HepG2 (cell line): Measurements from ENCODE around the gene CMIP. TPM values are rescaled to one million over a fixed set of nuclear protein-coding genes. Genes with fewer than 3 reads are reported as not detected.

ENCODE experiments used
- AHR ChIP-seq: IDR thresholded peaks from 2 replicates; pipeline ENCODE4 v1.6.1; 2018; ENCODE audit warnings: missing genetic modification reagents, missing compliant biosample characterization
- CEBPB ChIP-seq: IDR thresholded peaks from 2 replicates; pipeline ENCODE4 v1.6.1; 2011; ENCODE audit warnings: low read depth, low read length, improper control_type of control experiment, borderline replicate concordance
- EHMT2 ChIP-seq: fragments of 200-600 bp; sonication (generic); IDR thresholded peaks from 2 replicates; pipeline ENCODE4 v1.7.0; 2017; ENCODE audit warnings: antibody characterized with exemption, low read depth, low read length, borderline replicate concordance
- FOXA3 ChIP-seq: IDR thresholded peaks from 2 replicates; pipeline ENCODE4 v1.6.1; 2016; ENCODE audit warnings: missing genetic modification reagents, missing compliant biosample characterization
- GABPA ChIP-seq, 2 experiments: IDR thresholded peaks; 2 replicates each; pipeline ENCODE4 v1.6.1; 2011 to 2016; ENCODE audit warnings: low read depth in 2 of 2, low read length in 1 of 2, missing biosample characterization in 1 of 2, missing genetic modification characterization in 1 of 2
- KDM2A ChIP-seq: sonication (generic); formaldehyde crosslinking; IDR thresholded peaks from 2 replicates; pipeline ENCODE4 v1.4.0; 2020; ENCODE audit warnings: low read depth, missing genetic modification reagents, borderline replicate concordance
- MNT ChIP-seq: fragments of 450-650 bp; IDR thresholded peaks from 2 replicates; pipeline ENCODE4 v1.6.1; 2016
- NFIB ChIP-seq: sonication (generic); formaldehyde crosslinking; IDR thresholded peaks from 2 replicates; pipeline ENCODE4 v1.9.0; 2021; ENCODE audit warnings: missing genetic modification reagents, mild to moderate bottlenecking, borderline replicate concordance
- NR0B2 ChIP-seq: sonication (generic); formaldehyde crosslinking; IDR thresholded peaks from 2 replicates; pipeline ENCODE4 v1.4.0; 2020; ENCODE audit warnings: mild to moderate bottlenecking, missing genetic modification reagents
- PHF8 ChIP-seq: sonication (generic); formaldehyde crosslinking; IDR thresholded peaks from 2 replicates; pipeline ENCODE4 v1.5.0; 2020; ENCODE audit warnings: missing genetic modification reagents
- RARA ChIP-seq: IDR thresholded peaks from 2 replicates; pipeline ENCODE4 v1.6.1; 2016; ENCODE audit warnings: missing genetic modification reagents, missing compliant biosample characterization
- TEAD3 ChIP-seq: optimal IDR thresholded peaks from 2 replicates; pipeline ENCODE3; 2016; ENCODE audit warnings: borderline replicate concordance
- THAP7 ChIP-seq: sonication (generic); formaldehyde crosslinking; IDR thresholded peaks from 2 replicates; pipeline ENCODE4 v1.8.1; 2023; ENCODE audit warnings: mild to moderate bottlenecking, missing genetic modification reagents
- ZMYM2 ChIP-seq: sonication (generic); formaldehyde crosslinking; IDR thresholded peaks from 2 replicates; pipeline ENCODE4 v1.8.0; 2022; ENCODE audit warnings: mild to moderate bottlenecking, missing genetic modification reagents
- ZMYM3 ChIP-seq: sonication (generic); formaldehyde crosslinking; IDR thresholded peaks from 2 replicates; pipeline ENCODE4 v1.5.1; 2020; ENCODE audit warnings: mild to moderate bottlenecking, missing genetic modification reagents
- ZNF362 ChIP-seq: sonication (generic); formaldehyde crosslinking; IDR thresholded peaks from 2 replicates; pipeline ENCODE4 v1.4.0; 2020; ENCODE audit warnings: missing genetic modification reagents, mild to moderate bottlenecking, borderline replicate concordance
- ZNF770 ChIP-seq: sonication (generic); formaldehyde crosslinking; IDR thresholded peaks from 2 replicates; pipeline ENCODE4 v1.5.0; 2020; ENCODE audit warnings: mild to moderate bottlenecking, missing genetic modification reagents
- polyA plus RNA-seq, 8 experiments: library from polyadenylated mRNA; depleted of rRNA in 3 of 8; stranded (reverse) in 7 of 8; unstranded in 1 of 8; fragments of >200 nt; fragmentation: Illumina TruSeq in 4 of 8; extraction: Trizol in 4 of 8; gene quantifications; 2 replicates each; pipeline versions ENCODE4 v1.2.1 to v1.2.3, GENCODE V29; 2011 to 2016; ENCODE audit warnings: low read depth in 4 of 8, missing spikeins in 1 of 8, mixed read lengths in 1 of 8; ENCODE audit not compliant: insufficient read depth in 1 of 8
- total RNA-seq, 5 experiments: library from RNA; depleted of rRNA; stranded (reverse); fragments of >200 nt; fragmentation: Illumina TruSeq; extraction: Trizol; gene quantifications; 2 replicates each; pipeline ENCODE4 v1.2.3, GENCODE V29; 2016; ENCODE audit warnings: low read depth in 1 of 5

Gene CMIP
- total and polyA plus RNA-seq, 2 of the 13 experiments (the other 11 are each of a cell fraction or from before 2014, with no cell fraction given) = 10.9 to 18.1 TPM

GRCh38 chr16:81636298-81636993 is 191.8 kb downstream of the CMIP start (continued):
- peak; percentile 69; the same call in 1 of the 2 replicates for TF ChIP-seq ZNF362 (CRISPR knock-in tag)
- peak; percentile 91 for TF ChIP-seq TEAD3 (CRISPR knock-in tag)
- peak; percentile 51 for TF ChIP-seq ZMYM3 (CRISPR knock-in tag)
- TF ChIP-seq CEBPB = peak; percentile 70
- no peak for TF ChIP-seq THAP7 (CRISPR knock-in tag)
- TF ChIP-seq MNT = no peak
- TF ChIP-seq AHR = no peak
- TF ChIP-seq ZMYM2 (CRISPR knock-in tag) = peak; percentile 30; the same call in 1 of the 2 replicates
- TF ChIP-seq KDM2A (CRISPR knock-in tag) = no peak
- peak; percentile 74 for TF ChIP-seq ZNF770 (CRISPR knock-in tag)
- no peak for TF ChIP-seq NFIB (CRISPR knock-in tag)
- TF ChIP-seq RARA (CRISPR knock-in tag) = 0 out of 2 replicates have a peak, but pooled peaks have one; percentile 14
- no peak for TF ChIP-seq PHF8 (CRISPR knock-in tag)
- TF ChIP-seq NR0B2 (CRISPR knock-in tag) = no peak
- no peak for TF ChIP-seq GABPA (IDR thresholded peaks at IDR 0.05; ENCODE audit: low read depth, low read length)
- TF ChIP-seq GABPA (CRISPR knock-in tag; IDR thresholded peaks at IDR 0.05; ENCODE audit: low read depth) = no peak
- TF ChIP-seq FOXA3 (CRISPR knock-in tag) = no peak
- TF ChIP-seq EHMT2 = no peak
